Bronchial epithelial cell (primary cell): ENCODE results near the gene RAB8B. TPM values are rescaled to one million over a fixed set of nuclear protein-coding genes. Genes with fewer than 3 reads are reported as not detected.

ENCODE experiments used
- DNase-seq: peaks from one replicate; pipeline ENCODE4 v3.0.0-alpha.2; 2010; ENCODE audit warnings: low read depth
- FAIRE-seq: peaks from 2 replicates; lab custom pipeline; 2011; peaks lifted over from hg19 to GRCh38; lab: Jason Lieb, UNC
- H3K27me3 ChIP-seq: 2 replicates; pipeline ENCODE4 v1.5.1; 2011; ENCODE audit warnings: low read length; ENCODE audit not compliant: control insufficient read depth, insufficient read depth
- H3K36me3 ChIP-seq: 2 replicates; pipeline ENCODE4 v1.5.1; 2011; ENCODE audit warnings: low read length; ENCODE audit not compliant: control insufficient read depth, insufficient read depth
- H3K4me3 ChIP-seq: 2 replicates; pipeline ENCODE4 v1.5.1; 2011; ENCODE audit warnings: mild to moderate bottlenecking, low read depth, low read length, control low read depth
- CTCF ChIP-seq: IDR thresholded peaks from 2 replicates; pipeline ENCODE4 v1.5.1; 2011; ENCODE audit warnings: mild to moderate bottlenecking, moderate library complexity, low read length, control low read depth, inconsistent platforms; ENCODE audit not compliant: insufficient read depth, severe bottlenecking
- total RNA-seq: library from RNA; depleted of rRNA; stranded (reverse); fragments of >200 nt; gene quantifications from 2 replicates; pipeline ENCODE4 v1.2.1, GENCODE V29; 2014

RAB8B gene
- total RNA-seq, 1 donor from 2014 or later = 18.7 TPM

GRCh38 chr15:63314409-63314808, 125.0 kb downstream of the RAB8B start:
- no peak for FAIRE-seq
- TF ChIP-seq CTCF = no peak
- Histone ChIP-seq H3K27me3 (no peaks in the 10 kb centered on the region), H3K4me3 (no peak overlapping the region), H3K36me3 (no peaks in the 10 kb centered on the region)
- no peak for DNase-seq

Other genes starting within 250 kb of the RAB8B start
- gene TPM1, start 146.9 kb upstream of the RAB8B start, total RNA-seq = 111 and 190 TPM in 2 replicates
- gene LACTB, start 67.7 kb upstream of the RAB8B start, total RNA-seq = 14.5 and 15.5 TPM in 2 replicates
- 62.7 and 105 TPM in 2 replicates for gene RPS27L, start 32.1 kb upstream of the RAB8B start, total RNA-seq
- gene APH1B, start 88.0 kb downstream of the RAB8B start, total RNA-seq = 4.1 and 4.7 TPM in 2 replicates
- 44.0 TPM in 2 replicates for gene CA12, start 192.2 kb downstream of the RAB8B start, total RNA-seq